Endothelial cell of umbilical vein (primary cell): Measurements from ENCODE around the gene TBCD. TPM values are rescaled to one million over a fixed set of nuclear protein-coding genes. Genes with fewer than 3 reads are reported as not detected.

Experiments used
- BruUV-seq: library from RNA; stranded (reverse); fragments of 400-500 nt; replicated peaks from 2 replicates; lab custom pipeline; 2021; lab: Mats Ljungman, UMichigan
- CTCF ChIA-PET: fragments of 300-600, 350-600 bp; sonication (Branson Sonifier 250); formaldehyde crosslinking; loops from one replicate; lab custom pipeline; 2021; ENCODE audit warnings: antibody characterized with exemption, inconsistent platforms; lab: Charles Lee
- POLR2A ChIA-PET: fragments of 300-600, 350-600 bp; sonication (Branson Sonifier 250); formaldehyde crosslinking; loops from one replicate; lab custom pipeline; 2021; ENCODE audit warnings: antibody characterized with exemption, inconsistent platforms; lab: Charles Lee
- DNase-seq: peaks from one replicate; pipeline ENCODE4 v3.0.0-alpha.2; 2011; ENCODE audit warnings: low read depth, low spot score
- FAIRE-seq: peaks from 2 replicates; lab custom pipeline; 2011; peaks lifted over from hg19 to GRCh38; lab: Jason Lieb, UNC
- H2AFZ ChIP-seq: 2 replicates; pipeline ENCODE4 v1.6.0; 2012; ENCODE audit warnings: low read depth, low read length, control low read depth, inconsistent platforms
- H3K27ac ChIP-seq: 2 replicates; pipeline ENCODE4 v1.5.1; 2011; ENCODE audit warnings: low read depth, mild to moderate bottlenecking, control low read depth, low read length, moderate library complexity; ENCODE audit not compliant: insufficient read depth
- H3K27me3 ChIP-seq, 2 experiments: 2 replicates each; pipeline versions ENCODE4 v1.6.0 to v1.6.1; 2011; ENCODE audit warnings: low read length in 2 of 2, mixed read lengths in 1 of 2; ENCODE audit not compliant: control insufficient read depth in 2 of 2, insufficient read depth in 2 of 2
- H3K36me3 ChIP-seq, 2 experiments: 2 replicates in 1 of 2; 3 replicates in 1 of 2; pipeline ENCODE4 v1.5.1; 2011; ENCODE audit warnings: low read length in 2 of 2, mild to moderate bottlenecking in 1 of 2, moderate library complexity in 1 of 2; ENCODE audit not compliant: control insufficient read depth in 2 of 2, insufficient read depth in 2 of 2; ENCODE audit errors: extremely low read depth in 1 of 2
- H3K4me1 ChIP-seq: 3 replicates; pipeline ENCODE4 v1.5.1; 2011; ENCODE audit warnings: mild to moderate bottlenecking, low read length; ENCODE audit not compliant: control insufficient read depth, insufficient read depth; ENCODE audit errors: extremely low read depth
- H3K4me2 ChIP-seq: 2 replicates; pipeline ENCODE4 v1.6.1; 2011; ENCODE audit warnings: low read length, control low read depth, mixed read lengths; ENCODE audit not compliant: insufficient read depth
- H3K4me3 ChIP-seq, 3 experiments: fragments of 200-600 bp in 1 of 3; sonication (generic), shearing (Covaris generic) in 1 of 3; replicated peaks in 1 of 3; 2 replicates each; pipeline ENCODE4 v1.5.1; 2011 to 2016; ENCODE audit warnings: control low read depth in 3 of 3, low read length in 3 of 3, mild to moderate bottlenecking in 2 of 3, inconsistent platforms in 1 of 3, low read depth in 1 of 3, moderate library complexity in 1 of 3; ENCODE audit not compliant: insufficient read depth in 1 of 3
- H3K79me2 ChIP-seq: 2 replicates; pipeline ENCODE4 v1.6.0; 2012; ENCODE audit warnings: low read length, inconsistent platforms; ENCODE audit not compliant: control insufficient read depth, insufficient read depth
- H3K9ac ChIP-seq: replicated peaks from 2 replicates; pipeline ENCODE3; 2011; ENCODE audit warnings: low read length, control low read depth; ENCODE audit not compliant: insufficient read depth; ENCODE audit errors: extremely low read depth
- H3K9me1 ChIP-seq: replicated peaks from 3 replicates; pipeline ENCODE4 v1.6.0; 2011; ENCODE audit warnings: mild to moderate bottlenecking, low read length; ENCODE audit not compliant: control insufficient read depth, insufficient read depth; ENCODE audit errors: extremely low read depth
- H3K9me3 ChIP-seq: replicated peaks from 2 replicates; pipeline ENCODE4 v1.5.1; 2012; ENCODE audit warnings: low read length, inconsistent platforms; ENCODE audit not compliant: control insufficient read depth, insufficient read depth
- H4K20me1 ChIP-seq: replicated peaks from 2 replicates; pipeline ENCODE3; 2011; ENCODE audit warnings: mild to moderate bottlenecking, low read length; ENCODE audit not compliant: control insufficient read depth, insufficient read depth; ENCODE audit errors: extremely low read depth
- CTCF ChIP-seq, 2 donors: IDR thresholded peaks; 1 replicate in 1 of 2; 2 replicates in 1 of 2; pipeline ENCODE4 v1.5.1; 2011; ENCODE audit warnings: low read length in 2 of 2, mild to moderate bottlenecking in 2 of 2, moderate library complexity in 2 of 2, control low read depth in 1 of 2, inconsistent platforms in 1 of 2, low read depth in 1 of 2; ENCODE audit not compliant: insufficient read depth in 1 of 2; ENCODE audit errors: extremely low read depth in 1 of 2
- EZH2 ChIP-seq: IDR thresholded peaks from 2 replicates; pipeline ENCODE4 v1.6.1; 2012; ENCODE audit warnings: borderline replicate concordance, low read depth, mild to moderate bottlenecking, moderate library complexity, low read length, inconsistent platforms; ENCODE audit not compliant: severe bottlenecking
- FOS ChIP-seq: IDR thresholded peaks from 2 replicates; pipeline ENCODE4 v1.6.1; 2011; ENCODE audit warnings: mild to moderate bottlenecking, low read length, moderate library complexity, borderline replicate concordance; ENCODE audit not compliant: insufficient read depth
- GATA2 ChIP-seq: IDR thresholded peaks from 2 replicates; pipeline ENCODE4 v1.7.0; 2011; ENCODE audit warnings: low read depth, mild to moderate bottlenecking, moderate library complexity, mixed read lengths, low read length; ENCODE audit not compliant: insufficient read length, insufficient read depth
- JUN ChIP-seq: IDR thresholded peaks from 2 replicates; pipeline ENCODE4 v1.6.1; 2011; ENCODE audit warnings: borderline replicate concordance, low read depth; ENCODE audit not compliant: insufficient read length, insufficient read depth
- MAX ChIP-seq: IDR thresholded peaks from 2 replicates; pipeline ENCODE4 v1.6.1; 2011; ENCODE audit not compliant: insufficient read depth, insufficient read length
- MYC ChIP-seq: IDR thresholded peaks from one replicate; pipeline ENCODE4 v1.6.1; 2011; ENCODE audit warnings: mild to moderate bottlenecking, low read depth, low read length
- POLR2A ChIP-seq: IDR thresholded peaks from 2 replicates; pipeline ENCODE4 v1.6.1; 2012; ENCODE audit warnings: low read depth, mild to moderate bottlenecking, control low read depth, low read length
- POLR2AphosphoS5 ChIP-seq: IDR thresholded peaks from 2 replicates; pipeline ENCODE4 v1.6.1; 2012; ENCODE audit warnings: low read depth, mild to moderate bottlenecking, control low read depth, low read length, moderate library complexity; ENCODE audit not compliant: insufficient read depth
- dilution Hi-C: fragments of 300-500 bp; cut with MboI; formaldehyde crosslinking; loops from one replicate; pipeline ENCODE4 v1.15.0; 2019; ENCODE audit warnings: low sequenced_read_pairs; ENCODE audit not compliant: extremely low pct_ligation_motif_present
- intact Hi-C: fragments of 100-400 bp; cut with micrococcal nuclease; formaldehyde crosslinking; loops from one replicate; pipeline ENCODE4 v1.10.0; 2022
- polyA plus RNA-seq, 4 experiments: library from polyadenylated mRNA; depleted of rRNA in 3 of 4; stranded (reverse) in 3 of 4; unstranded in 1 of 4; fragments of >200 nt; gene quantifications; 2 replicates each; pipeline versions ENCODE4 v1.2.1 to v1.2.3, GENCODE V29; 2011 to 2012; ENCODE audit warnings: missing spikeins in 1 of 4
- total RNA-seq: library from RNA; stranded (reverse); gene quantifications from 2 replicates; pipeline ENCODE4 v1.2.3, GENCODE V29; 2021

TBCD gene
- total and polyA plus RNA-seq, 2 donors (not counting 3 experiments of a cell fraction or from before 2014, with no cell fraction given) = 121 to 145 TPM

GRCh38 chr17:82920150-82920549, 168.3 kb downstream of the TBCD start:
- ChIA-PET CTCF (interaction anchor here (12.2 kb wide), 1 partner anchor 140 kb away, joined by 176 read pairs; no protein-coding TSS in a partner anchor), POLR2A (no interaction called here)
- H3K27ac ChIP-seq = no peak overlapping the region
- H3K9ac ChIP-seq = no peak overlapping the region
- DNase-seq (no peak), FAIRE-seq (no peak)
- intact Hi-C loops (no loop called here), dilution Hi-C loops (no loop called here)
- BruUV-seq = no TSS peak
- H3K4me3 ChIP-seq = no peak overlapping the region
- H3K79me2 ChIP-seq = no peaks in the 10 kb centered on the region
- no peaks in the 10 kb centered on the region for H3K9me3 ChIP-seq
- peaks cover 0 to 12% of the 10 kb centered on the region in 2 experiments for H3K36me3 ChIP-seq
- no peak for TF ChIP-seq MAX
- TF ChIP-seq JUN = no peak
- no peak for TF ChIP-seq GATA2
- TF ChIP-seq MYC = no peak
- TF ChIP-seq FOS = no peak
- no peak for TF ChIP-seq CTCF (IDR thresholded peaks at IDR 0.05; ENCODE audit: extremely low read depth in 1 of 2, insufficient read depth in 1 of 2, low read depth in 1 of 2, low read length in 2 of 2)
- no peak for TF ChIP-seq POLR2A
- TF ChIP-seq EZH2 = no peak
- no peak for TF ChIP-seq POLR2AphosphoS5
- H3K27me3 ChIP-seq = no peaks in the 10 kb centered on the region
- no peaks in the 10 kb centered on the region for H3K4me1 ChIP-seq
- no peaks in the 10 kb centered on the region for H4K20me1 ChIP-seq
- no peak overlapping the region for H2AFZ ChIP-seq
- no peaks in the 10 kb centered on the region for H3K9me1 ChIP-seq
- no peak overlapping the region for H3K4me2 ChIP-seq
